H9 (cell line): ENCODE data around the gene ATRNL1. TPM values are rescaled to one million over a fixed set of nuclear protein-coding genes. Genes with fewer than 3 reads are reported as not detected.

Experiments
- DNase-seq: peaks from one replicate; pipeline ENCODE4 v3.0.0-alpha.2; 2017
- H2AFZ ChIP-seq: one replicate; pipeline ENCODE4 v1.6.1; 2013; ENCODE audit warnings: mild to moderate bottlenecking, low read length, control low read depth, moderate library complexity
- H2AK5ac ChIP-seq: 2 replicates; pipeline ENCODE4 v1.6.1; 2013; ENCODE audit warnings: low read length, control low read depth, mixed read lengths; ENCODE audit not compliant: insufficient read length
- H2BK120ac ChIP-seq: one replicate; pipeline ENCODE4 v1.6.1; 2013; ENCODE audit warnings: low read depth, mild to moderate bottlenecking, low read length, control low read depth, inconsistent platforms; ENCODE audit not compliant: poor library complexity, severe bottlenecking
- H2BK12ac ChIP-seq: 2 replicates; pipeline ENCODE4 v1.6.1; 2013; ENCODE audit warnings: low read length, control low read depth, mixed read lengths, low read depth; ENCODE audit not compliant: insufficient read length
- H2BK15ac ChIP-seq: 2 replicates; pipeline ENCODE4 v1.6.1; 2013; ENCODE audit warnings: low read depth, low read length, control low read depth
- H2BK20ac ChIP-seq: one replicate; pipeline ENCODE4 v1.6.1; 2013; ENCODE audit warnings: low read depth, mild to moderate bottlenecking, low read length, control low read depth, inconsistent platforms; ENCODE audit not compliant: poor library complexity, severe bottlenecking
- H2BK5ac ChIP-seq: 2 replicates; pipeline ENCODE4 v1.6.1; 2013; ENCODE audit warnings: low read length, control low read depth, mixed read lengths; ENCODE audit not compliant: insufficient read length
- H3K14ac ChIP-seq: 2 replicates; pipeline ENCODE4 v1.6.1; 2013; ENCODE audit warnings: low read length, control low read depth; ENCODE audit not compliant: insufficient read depth
- H3K18ac ChIP-seq: 2 replicates; pipeline ENCODE4 v1.6.1; 2013; ENCODE audit warnings: low read depth, mild to moderate bottlenecking, mixed read lengths, low read length, control low read depth; ENCODE audit not compliant: insufficient read length
- H3K23ac ChIP-seq: 2 replicates; pipeline ENCODE4 v1.6.1; 2013; ENCODE audit warnings: low read length, control low read depth, mixed read lengths, low read depth; ENCODE audit not compliant: insufficient read length
- H3K23me2 ChIP-seq: 2 replicates; pipeline ENCODE4 v1.6.1; 2013; ENCODE audit warnings: low read depth, mild to moderate bottlenecking, mixed read lengths, low read length, control low read depth; ENCODE audit not compliant: insufficient read length, poor library complexity, severe bottlenecking
- H3K27ac ChIP-seq: 2 replicates; pipeline ENCODE4 v1.5.1; 2013; ENCODE audit warnings: low read length, control low read depth, mixed read lengths, low read depth; ENCODE audit not compliant: insufficient read length
- H3K27me3 ChIP-seq: 2 replicates; pipeline ENCODE4 v1.6.1; 2013; ENCODE audit warnings: low read length, control low read depth, inconsistent platforms; ENCODE audit not compliant: insufficient read depth
- H3K4ac ChIP-seq: 2 replicates; pipeline ENCODE4 v1.6.1; 2013; ENCODE audit warnings: low read depth, mild to moderate bottlenecking, control low read depth, inconsistent platforms, low read length, moderate library complexity
- H3K4me1 ChIP-seq: 2 replicates; pipeline ENCODE4 v1.6.1; 2013; ENCODE audit warnings: low read length, control low read depth, inconsistent platforms; ENCODE audit not compliant: insufficient read depth
- H3K4me2 ChIP-seq: 2 replicates; pipeline ENCODE4 v1.6.1; 2013; ENCODE audit warnings: low read length, control low read depth, mixed read lengths; ENCODE audit not compliant: insufficient read length, insufficient read depth
- H3K56ac ChIP-seq: 2 replicates; pipeline ENCODE4 v1.6.1; 2013; ENCODE audit warnings: low read depth, mild to moderate bottlenecking, mixed read lengths, low read length, control low read depth; ENCODE audit not compliant: insufficient read length
- H3K79me1 ChIP-seq: 2 replicates; pipeline ENCODE4 v1.6.1; 2013; ENCODE audit warnings: low read depth, mild to moderate bottlenecking, moderate library complexity, low read length, control low read depth, inconsistent platforms; ENCODE audit not compliant: insufficient read depth, poor library complexity, severe bottlenecking
- H3K79me2 ChIP-seq: 2 replicates; pipeline ENCODE4 v1.6.1; 2013; ENCODE audit warnings: low read length, control low read depth, inconsistent platforms; ENCODE audit not compliant: insufficient read depth
- H3K9ac ChIP-seq: 2 replicates; pipeline ENCODE4 v1.6.1; 2013; ENCODE audit warnings: low read length, control low read depth, mixed read lengths; ENCODE audit not compliant: insufficient read length; ENCODE audit errors: extremely low read depth
- H3K9me3 ChIP-seq: one replicate; pipeline ENCODE4 v1.6.1; 2013; ENCODE audit warnings: low read depth, low read length, inconsistent platforms; ENCODE audit not compliant: control insufficient read depth
- H3T11ph ChIP-seq: one replicate; pipeline ENCODE4 v1.6.1; 2013; ENCODE audit warnings: mild to moderate bottlenecking, low read length, control low read depth, inconsistent platforms
- H4K20me1 ChIP-seq: one replicate; pipeline ENCODE4 v1.6.1; 2013; ENCODE audit not compliant: control insufficient read depth, insufficient read length, insufficient read depth
- H4K5ac ChIP-seq: 2 replicates; pipeline ENCODE4 v1.6.1; 2013; ENCODE audit warnings: low read depth, mild to moderate bottlenecking, mixed read lengths, low read length, control low read depth; ENCODE audit not compliant: insufficient read length
- H4K8ac ChIP-seq: replicated peaks from 2 replicates; pipeline ENCODE4 v1.6.1; 2013; ENCODE audit warnings: low read length, control low read depth, mixed read lengths, low read depth; ENCODE audit not compliant: insufficient read length
- H4K91ac ChIP-seq: 2 replicates; pipeline ENCODE4 v1.6.1; 2013; ENCODE audit warnings: low read depth, mild to moderate bottlenecking, moderate library complexity, mixed read lengths, low read length, control low read depth; ENCODE audit not compliant: insufficient read length
- H3K27ac Mint-ChIP-seq, 3 experiments: 2 replicates in 2 of 3; 3 replicates in 1 of 3; pipeline ENCODE4 v1.8.0; 2020 to 2021; ENCODE audit warnings: mixed read lengths in 3 of 3, mild to moderate bottlenecking in 1 of 3, moderate library complexity in 1 of 3
- H3K27me3 Mint-ChIP-seq: 2 replicates; pipeline ENCODE4 v1.8.0; 2021; ENCODE audit warnings: low read depth, mild to moderate bottlenecking, moderate library complexity, mixed read lengths
- H3K36me3 Mint-ChIP-seq, 3 experiments: 2 replicates in 2 of 3; 3 replicates in 1 of 3; pipeline ENCODE4 v1.8.0; 2020 to 2021; ENCODE audit warnings: low read depth in 3 of 3, mixed read lengths in 3 of 3; ENCODE audit not compliant: insufficient read depth in 1 of 3
- H3K4me1 Mint-ChIP-seq, 2 experiments: 2 replicates each; pipeline ENCODE4 v1.8.0; 2020; ENCODE audit warnings: mixed read lengths in 2 of 2
- H3K4me3 Mint-ChIP-seq, 2 experiments: 2 replicates in 1 of 2; 3 replicates in 1 of 2; pipeline ENCODE4 v1.8.0; 2020 to 2021; ENCODE audit warnings: mild to moderate bottlenecking in 2 of 2, mixed read lengths in 2 of 2, moderate library complexity in 1 of 2
- H3K9me3 Mint-ChIP-seq, 2 experiments: 2 replicates in 1 of 2; 3 replicates in 1 of 2; pipeline ENCODE4 v1.8.0; 2020; ENCODE audit warnings: mild to moderate bottlenecking in 2 of 2, mixed read lengths in 2 of 2, moderate library complexity in 1 of 2
- CTCF ChIP-seq: fragments of 200-600 bp; sonication (generic); conservative IDR thresholded peaks from 3 replicates; pipeline ENCODE4 v1.8.0; 2021; ENCODE audit warnings: antibody characterized with exemption, mild to moderate bottlenecking
- WGBS: extraction: QIAGEN DNeasy Blood & Tissue Kit; methylation state at CpG from one replicate; pipeline ENCODE4 v1.1.7; 2013; ENCODE audit warnings: missing lambda C conversion rate, low lambda C conversion rate, mixed read lengths; ENCODE audit not compliant: insufficient read length; ENCODE audit errors: extremely low coverage; 5-methylcytosine and 5-hydroxymethylcytosine counted together
- total RNA-seq: library from RNA; stranded (reverse); gene quantifications from 2 replicates; pipeline ENCODE4 v1.2.1, GENCODE V29; 2021

Gene ATRNL1
- total RNA-seq, 1 experiment from 2014 or later: 9.2 TPM

GRCh38 chr10:115830265-115830970, 737.3 kb downstream of the ATRNL1 start:
- no peak overlapping the region for H3K27ac Mint-ChIP-seq
- Histone ChIP-seq H2BK15ac (no peak overlapping the region), H3K4me1 (no peaks in the 10 kb centered on the region; the same call in 1 of the 2 replicates), H3K79me2 (no peaks in the 10 kb centered on the region), H3K23me2 (no peaks in the 10 kb centered on the region), H4K5ac (no peak overlapping the region), H2AK5ac (no peak overlapping the region), H3K27me3 (no peaks in the 10 kb centered on the region), H3K4ac (no peak overlapping the region), H3K9me3 (no peaks in the 10 kb centered on the region), H2BK5ac (no peak overlapping the region), H4K8ac (no peak overlapping the region), H3K79me1 (no peaks in the 10 kb centered on the region), H3K27ac (no peak overlapping the region), H3K9ac (no peak overlapping the region), H3K56ac (no peak overlapping the region), H2BK12ac (no peak overlapping the region), H3T11ph (no peak overlapping the region), H2BK120ac (no peak overlapping the region), H2BK20ac (no peak overlapping the region), H3K18ac (no peak overlapping the region), H3K4me2 (no peak overlapping the region), H4K20me1 (no peaks in the 10 kb centered on the region), H3K14ac (no peak overlapping the region), H4K91ac (no peak overlapping the region), H3K23ac (no peak overlapping the region), H2AFZ (no peak overlapping the region)
- no peaks in the 10 kb centered on the region for H3K36me3 Mint-ChIP-seq
- no peak overlapping the region for H3K4me3 Mint-ChIP-seq
- no peaks in the 10 kb centered on the region for H3K4me1 Mint-ChIP-seq
- peaks cover 0 to 2% of the 10 kb centered on the region in 2 experiments; a peak in 1 of 5 replicates for H3K9me3 Mint-ChIP-seq
- TF ChIP-seq CTCF: no peak
- no peaks in the 10 kb centered on the region for H3K27me3 Mint-ChIP-seq
- WGBS: no CpG with 5 or more reads among the region's 3 CpGs
- no peak for DNase-seq
